HL-60 (cell line): ENCODE measurements around the gene SORCS2.

Experiments
- POLR2AphosphoS5 ChIP-seq: IDR thresholded peaks from 2 replicates; pipeline ENCODE4 v1.6.1; 2012; ENCODE audit warnings: low read depth
- SPI1 ChIP-seq: IDR thresholded peaks from 2 replicates; pipeline ENCODE4 v1.6.1; 2012; ENCODE audit warnings: low read depth, mild to moderate bottlenecking, borderline replicate concordance
- TF ChIP-seq, protein P1 (sequence below): IDR thresholded peaks from one replicate; pipeline ENCODE4 v1.5.1; 2011; ENCODE audit warnings: low read length, control low read depth, inconsistent platforms; ENCODE audit not compliant: insufficient read depth
- TF ChIP-seq, protein P2 (sequence below): IDR thresholded peaks from 2 replicates; pipeline ENCODE4 v1.6.1; 2012; ENCODE audit warnings: low read depth; ENCODE audit not compliant: insufficient replicate concordance

DNA sequence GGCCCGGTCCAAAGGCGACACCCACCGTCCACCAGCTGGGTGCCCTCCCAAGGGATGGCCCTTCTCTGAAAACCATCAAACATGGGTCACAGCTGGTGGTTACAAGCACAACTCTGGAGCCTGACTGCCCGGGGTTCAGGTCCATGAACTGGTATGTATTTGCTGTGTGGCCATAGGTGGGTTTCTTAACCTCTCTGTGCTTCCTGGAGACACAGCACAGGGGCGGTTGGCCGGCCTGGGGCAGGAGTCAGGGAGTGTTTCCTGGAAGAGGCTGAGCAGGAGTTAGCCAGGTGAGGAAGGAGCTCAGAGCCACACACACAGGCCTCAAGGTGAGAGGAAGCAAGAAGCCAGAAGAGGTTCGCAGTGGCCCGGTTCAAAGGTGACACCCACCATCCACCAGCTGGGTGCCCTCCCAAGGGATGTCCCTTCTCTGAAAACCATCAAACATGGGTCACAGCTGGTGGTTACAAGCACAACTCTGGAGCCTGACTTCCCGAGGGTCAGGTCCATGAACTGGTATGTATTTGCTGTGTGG is 486.0 kb downstream of the SORCS2 start:
- TF ChIP-seq, protein P1, sequence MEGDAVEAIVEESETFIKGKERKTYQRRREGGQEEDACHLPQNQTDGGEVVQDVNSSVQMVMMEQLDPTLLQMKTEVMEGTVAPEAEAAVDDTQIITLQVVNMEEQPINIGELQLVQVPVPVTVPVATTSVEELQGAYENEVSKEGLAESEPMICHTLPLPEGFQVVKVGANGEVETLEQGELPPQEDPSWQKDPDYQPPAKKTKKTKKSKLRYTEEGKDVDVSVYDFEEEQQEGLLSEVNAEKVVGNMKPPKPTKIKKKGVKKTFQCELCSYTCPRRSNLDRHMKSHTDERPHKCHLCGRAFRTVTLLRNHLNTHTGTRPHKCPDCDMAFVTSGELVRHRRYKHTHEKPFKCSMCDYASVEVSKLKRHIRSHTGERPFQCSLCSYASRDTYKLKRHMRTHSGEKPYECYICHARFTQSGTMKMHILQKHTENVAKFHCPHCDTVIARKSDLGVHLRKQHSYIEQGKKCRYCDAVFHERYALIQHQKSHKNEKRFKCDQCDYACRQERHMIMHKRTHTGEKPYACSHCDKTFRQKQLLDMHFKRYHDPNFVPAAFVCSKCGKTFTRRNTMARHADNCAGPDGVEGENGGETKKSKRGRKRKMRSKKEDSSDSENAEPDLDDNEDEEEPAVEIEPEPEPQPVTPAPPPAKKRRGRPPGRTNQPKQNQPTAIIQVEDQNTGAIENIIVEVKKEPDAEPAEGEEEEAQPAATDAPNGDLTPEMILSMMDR, result no peak
- TF ChIP-seq POLR2AphosphoS5 (no peak), SPI1 (no peak)
- TF ChIP-seq, protein P2, sequence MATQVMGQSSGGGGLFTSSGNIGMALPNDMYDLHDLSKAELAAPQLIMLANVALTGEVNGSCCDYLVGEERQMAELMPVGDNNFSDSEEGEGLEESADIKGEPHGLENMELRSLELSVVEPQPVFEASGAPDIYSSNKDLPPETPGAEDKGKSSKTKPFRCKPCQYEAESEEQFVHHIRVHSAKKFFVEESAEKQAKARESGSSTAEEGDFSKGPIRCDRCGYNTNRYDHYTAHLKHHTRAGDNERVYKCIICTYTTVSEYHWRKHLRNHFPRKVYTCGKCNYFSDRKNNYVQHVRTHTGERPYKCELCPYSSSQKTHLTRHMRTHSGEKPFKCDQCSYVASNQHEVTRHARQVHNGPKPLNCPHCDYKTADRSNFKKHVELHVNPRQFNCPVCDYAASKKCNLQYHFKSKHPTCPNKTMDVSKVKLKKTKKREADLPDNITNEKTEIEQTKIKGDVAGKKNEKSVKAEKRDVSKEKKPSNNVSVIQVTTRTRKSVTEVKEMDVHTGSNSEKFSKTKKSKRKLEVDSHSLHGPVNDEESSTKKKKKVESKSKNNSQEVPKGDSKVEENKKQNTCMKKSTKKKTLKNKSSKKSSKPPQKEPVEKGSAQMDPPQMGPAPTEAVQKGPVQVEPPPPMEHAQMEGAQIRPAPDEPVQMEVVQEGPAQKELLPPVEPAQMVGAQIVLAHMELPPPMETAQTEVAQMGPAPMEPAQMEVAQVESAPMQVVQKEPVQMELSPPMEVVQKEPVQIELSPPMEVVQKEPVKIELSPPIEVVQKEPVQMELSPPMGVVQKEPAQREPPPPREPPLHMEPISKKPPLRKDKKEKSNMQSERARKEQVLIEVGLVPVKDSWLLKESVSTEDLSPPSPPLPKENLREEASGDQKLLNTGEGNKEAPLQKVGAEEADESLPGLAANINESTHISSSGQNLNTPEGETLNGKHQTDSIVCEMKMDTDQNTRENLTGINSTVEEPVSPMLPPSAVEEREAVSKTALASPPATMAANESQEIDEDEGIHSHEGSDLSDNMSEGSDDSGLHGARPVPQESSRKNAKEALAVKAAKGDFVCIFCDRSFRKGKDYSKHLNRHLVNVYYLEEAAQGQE, result no peak
